ENCODE measurements around the gene COL5A2.

Gene COL5A2

GRCh38 chr2:189178054-189178453 is 1.5 kb downstream of the COL5A2 start:
- DNase-seq = no peak

GRCh38 chr2:189177251-189177840 is 2.2 kb downstream of the COL5A2 start:
- DNase-seq = no peak

GRCh38 chr2:189176516-189176915 is 3.0 kb downstream of the COL5A2 start:
- no peak for DNase-seq

- DNase-seq = no peak
Measured at GRCh38 chr2:189175869-189176433, 3.6 kb downstream of the COL5A2 start.

- DNase-seq = no peak
Measured at GRCh38 chr2:189171956-189172609, 7.5 kb downstream of the COL5A2 start.

GRCh38 chr2:189168856-189169499 is 10.6 kb downstream of the COL5A2 start:
- DNase-seq = no peak

- no peak for DNase-seq
Measured at GRCh38 chr2:189165656-189166380, 13.7 kb downstream of the COL5A2 start.

GRCh38 chr2:189164746-189165145 is 14.8 kb downstream of the COL5A2 start:
- DNase-seq = no peak

- no peak for DNase-seq
Measured at GRCh38 chr2:189163889-189164288, 15.7 kb downstream of the COL5A2 start.

GRCh38 chr2:189162566-189162965 is 17.0 kb downstream of the COL5A2 start:
- DNase-seq = no peak

- no peak for DNase-seq
Measured at GRCh38 chr2:189161894-189162293, 17.7 kb downstream of the COL5A2 start.

- DNase-seq = no peak
Measured at GRCh38 chr2:189159717-189160116, 19.8 kb downstream of the COL5A2 start.

GRCh38 chr2:189159273-189159672 is 20.3 kb downstream of the COL5A2 start:
- DNase-seq = no peak

GRCh38 chr2:189157939-189158338 is 21.6 kb downstream of the COL5A2 start:
- DNase-seq = no peak

- DNase-seq = no peak
Measured at GRCh38 chr2:189157456-189157855, 22.1 kb downstream of the COL5A2 start.

GRCh38 chr2:189155795-189156194 is 23.8 kb downstream of the COL5A2 start:
- DNase-seq = no peak

- no peak for DNase-seq
Measured at GRCh38 chr2:189153619-189154018, 25.9 kb downstream of the COL5A2 start.

- no peak for DNase-seq
Measured at GRCh38 chr2:189152483-189152882, 27.1 kb downstream of the COL5A2 start.

GRCh38 chr2:189151906-189152305 is 27.7 kb downstream of the COL5A2 start:
- no peak for DNase-seq

- peak; percentile 8 for DNase-seq
Measured at GRCh38 chr2:189150033-189150432, 29.5 kb downstream of the COL5A2 start.

- no peak for DNase-seq
Measured at GRCh38 chr2:189147989-189148388, 31.6 kb downstream of the COL5A2 start.

- DNase-seq = no peak
Measured at GRCh38 chr2:189147361-189147760, 32.2 kb downstream of the COL5A2 start.

- no peak for DNase-seq
Measured at GRCh38 chr2:189146553-189146952, 33.0 kb downstream of the COL5A2 start.
